Dendritic cell treated with granulocyte-macrophage colony-stimulating factor and Interleukin-4, amounts not matched to agents 40 ng/mL and 50 ng/mL, for 4 days (primary cell): Measurements from ENCODE around the gene EIF2B1.
"Not testable (repeated sequence)": the region's sequence is repeated elsewhere in the genome, so short reads cannot be mapped to it uniquely, and the experiment has no call there.

ENCODE experiments used
- H3K27ac Mint-ChIP-seq: one replicate; pipeline ENCODE4 v1.8.0; 2022; ENCODE audit warnings: mild to moderate bottlenecking, mixed read lengths
- H3K27me3 Mint-ChIP-seq: one replicate; pipeline ENCODE4 v1.8.0; 2022; ENCODE audit warnings: mild to moderate bottlenecking, mixed read lengths
- H3K36me3 Mint-ChIP-seq: one replicate; pipeline ENCODE4 v1.8.0; 2022; ENCODE audit warnings: low read depth, mixed read lengths
- H3K4me1 Mint-ChIP-seq: one replicate; pipeline ENCODE4 v1.8.0; 2022; ENCODE audit warnings: low read depth, mixed read lengths
- H3K4me3 Mint-ChIP-seq: one replicate; pipeline ENCODE4 v1.8.0; 2022; ENCODE audit warnings: mild to moderate bottlenecking, moderate library complexity, mixed read lengths
- H3K9me3 Mint-ChIP-seq: one replicate; pipeline ENCODE4 v1.8.0; 2022; ENCODE audit warnings: mixed read lengths
- intact Hi-C: fragments of 100-400 bp; cut with micrococcal nuclease; formaldehyde crosslinking; loops from one replicate; pipeline ENCODE4 v1.15.0; 2022

EIF2B1 gene

DNA sequence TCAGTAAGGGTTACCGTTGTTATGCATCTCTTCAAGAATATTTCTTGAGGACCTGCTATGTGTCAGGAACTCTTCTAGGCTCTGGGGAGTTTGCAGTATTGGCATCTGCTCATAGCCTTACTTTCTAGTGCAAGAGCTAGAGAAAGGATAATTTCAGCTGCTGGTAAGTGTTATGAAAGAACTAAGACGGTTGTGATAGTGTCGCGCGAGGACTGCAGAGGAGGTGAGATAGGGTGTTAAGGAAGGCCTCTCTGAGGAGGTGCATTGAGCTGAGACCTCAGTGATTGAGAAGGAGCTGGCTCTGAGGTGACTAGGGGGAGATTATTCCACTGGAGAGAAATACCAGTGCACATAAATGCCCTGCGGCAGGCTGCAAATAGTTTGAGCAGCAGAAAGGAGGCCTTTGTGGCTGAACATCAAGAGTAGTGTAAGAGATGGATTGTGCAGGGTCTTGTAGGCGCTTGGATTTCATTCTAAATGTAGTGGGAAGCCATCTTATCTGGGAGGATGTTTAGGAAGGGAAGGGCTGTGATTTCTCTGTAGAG, 30.8 kb downstream of the EIF2B1 start:
- peaks cover 18% of the 10 kb centered on the region for H3K4me1 Mint-ChIP-seq
- no peaks in the 10 kb centered on the region for H3K9me3 Mint-ChIP-seq
- peak overlapping the region; percentile 92 for H3K4me3 Mint-ChIP-seq
- no peaks in the 10 kb centered on the region for H3K27me3 Mint-ChIP-seq
- H3K36me3 Mint-ChIP-seq = peaks cover 61% of the 10 kb centered on the region
- H3K27ac Mint-ChIP-seq = peak overlapping the region; percentile 87
- intact Hi-C loops = loop anchor here (1.0 kb wide), 1 partner anchor 18 kb away; the partner anchor contains the start of gene TMED2

DNA sequence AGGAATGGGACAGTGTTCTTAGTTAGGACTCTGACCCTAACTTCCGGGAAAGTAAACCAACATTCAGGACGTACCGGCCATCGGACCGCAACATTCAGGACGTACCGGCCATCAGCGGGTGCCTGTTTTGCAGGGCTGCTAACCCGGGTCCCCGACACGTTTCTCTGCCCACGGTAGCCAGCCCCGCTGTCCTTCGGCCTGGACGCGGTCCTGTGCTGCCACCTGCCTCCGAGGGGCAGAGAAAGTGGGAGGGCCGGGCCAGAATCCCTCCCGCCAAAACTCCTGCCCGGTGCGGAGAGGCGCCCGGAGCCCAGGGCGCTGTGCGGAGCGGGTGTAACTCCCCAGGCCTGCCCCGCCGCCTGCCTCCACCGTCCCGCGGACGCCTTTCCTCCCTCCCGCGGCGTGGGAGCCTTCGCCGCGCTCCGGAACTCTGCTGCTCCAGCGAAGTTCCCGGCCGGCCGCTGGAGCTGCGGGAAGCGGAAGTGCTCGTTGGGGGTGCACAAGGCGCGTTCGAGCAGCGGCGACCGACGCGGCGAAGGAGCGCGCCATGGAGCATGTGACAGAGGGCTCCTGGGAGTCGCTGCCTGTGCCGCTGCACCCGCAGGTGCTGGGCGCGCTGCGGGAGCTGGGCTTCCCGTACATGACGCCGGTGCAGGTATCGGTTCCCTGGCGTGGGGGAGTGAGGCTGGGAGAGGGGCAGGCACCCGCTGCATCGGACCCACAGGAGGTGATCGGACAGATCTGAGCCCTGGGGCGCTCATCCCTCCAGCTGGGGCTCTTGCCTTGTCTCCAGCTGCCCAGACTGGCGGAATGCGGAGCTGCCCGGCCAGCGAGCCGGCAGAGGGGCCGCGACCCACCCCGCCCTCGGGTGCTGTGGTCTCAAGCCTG, 31.6 kb downstream of the EIF2B1 start, which contains the start of gene DDX55:
Gene DDX55, plus strand, starts transcription at position 498 of the 888 bp plus-strand sequence. Its CDS starts 50 bp downstream, at position 548.
- intact Hi-C loops = loop anchor here (1.0 kb wide), 2 partner anchors 18 to 31 kb away; partner anchors contain the start of genes EIF2B1, GTF2H3 and TMED2
- Mint-ChIP-seq H3K27me3 (no peaks in the 10 kb centered on the region), H3K4me1 (peaks cover 18% of the 10 kb centered on the region), H3K27ac (peak within 1 kb of the TSS; percentile 87), H3K36me3 (peaks cover 61% of the 10 kb centered on the region), H3K9me3 (no peaks in the 10 kb centered on the region), H3K4me3 (peak within 1 kb of the TSS; percentile 92)

DNA sequence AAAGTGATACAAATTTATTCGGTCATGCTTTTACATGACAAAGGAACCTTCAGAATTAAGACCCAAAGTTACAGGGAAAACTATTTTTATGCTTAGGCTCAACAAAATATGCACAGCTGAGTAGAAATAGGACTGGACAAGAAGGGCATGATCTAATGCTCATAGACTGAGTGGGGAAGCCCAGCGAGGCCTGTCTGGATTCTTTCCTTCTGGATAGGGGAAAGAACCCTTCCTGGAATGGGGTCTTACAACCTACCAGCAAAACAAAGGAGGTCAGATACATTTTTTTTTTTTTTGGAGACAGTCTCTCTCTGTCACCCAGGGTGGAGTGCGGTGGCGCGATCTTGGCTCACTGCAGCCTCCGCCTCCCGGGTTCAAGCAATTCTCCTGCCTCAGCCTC, 33.8 kb downstream of the EIF2B1 start:
- no peak overlapping the region for H3K27ac Mint-ChIP-seq
- H3K9me3 Mint-ChIP-seq = no peaks in the 10 kb centered on the region
- H3K4me3 Mint-ChIP-seq = no peak overlapping the region
- H3K36me3 Mint-ChIP-seq = peaks cover 59% of the 10 kb centered on the region
- intact Hi-C loops = no loop called here
- no peaks in the 10 kb centered on the region for H3K27me3 Mint-ChIP-seq
- H3K4me1 Mint-ChIP-seq = peaks cover 18% of the 10 kb centered on the region

DNA sequence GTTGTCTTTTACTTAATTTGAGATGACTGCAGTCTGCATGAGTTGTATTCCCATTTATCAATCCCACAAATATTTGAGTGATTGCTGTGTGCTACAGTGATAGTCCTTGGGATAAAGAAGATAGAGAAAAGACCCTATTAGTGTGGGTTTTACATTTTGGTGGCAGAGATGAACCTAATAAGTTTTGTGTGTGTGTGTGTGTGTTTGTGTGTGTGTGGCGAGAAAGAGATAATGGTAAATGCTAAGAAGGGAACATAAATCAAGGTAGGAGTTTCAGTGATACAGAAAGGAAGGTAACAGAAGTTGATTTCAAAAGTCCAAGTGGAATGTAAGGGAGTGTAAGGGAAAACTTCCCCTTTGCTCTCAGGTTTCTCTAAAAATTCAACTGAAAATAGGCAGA, 34.2 kb downstream of the EIF2B1 start:
- intact Hi-C loops = no loop called here
- Mint-ChIP-seq H3K27me3 (no peaks in the 10 kb centered on the region), H3K9me3 (no peaks in the 10 kb centered on the region), H3K27ac (no peak overlapping the region), H3K36me3 (peaks cover 61% of the 10 kb centered on the region), H3K4me1 (peaks cover 18% of the 10 kb centered on the region), H3K4me3 (no peak overlapping the region)

GRCh38 chr12:123598522-123598921, 35.0 kb downstream of the EIF2B1 start:
- no peaks in the 10 kb centered on the region for H3K27me3 Mint-ChIP-seq
- no peak overlapping the region for H3K4me3 Mint-ChIP-seq
- peaks cover 18% of the 10 kb centered on the region for H3K4me1 Mint-ChIP-seq
- intact Hi-C loops = no loop called here
- no peaks in the 10 kb centered on the region for H3K9me3 Mint-ChIP-seq
- H3K27ac Mint-ChIP-seq = no peak overlapping the region
- H3K36me3 Mint-ChIP-seq = peaks cover 61% of the 10 kb centered on the region

DNA sequence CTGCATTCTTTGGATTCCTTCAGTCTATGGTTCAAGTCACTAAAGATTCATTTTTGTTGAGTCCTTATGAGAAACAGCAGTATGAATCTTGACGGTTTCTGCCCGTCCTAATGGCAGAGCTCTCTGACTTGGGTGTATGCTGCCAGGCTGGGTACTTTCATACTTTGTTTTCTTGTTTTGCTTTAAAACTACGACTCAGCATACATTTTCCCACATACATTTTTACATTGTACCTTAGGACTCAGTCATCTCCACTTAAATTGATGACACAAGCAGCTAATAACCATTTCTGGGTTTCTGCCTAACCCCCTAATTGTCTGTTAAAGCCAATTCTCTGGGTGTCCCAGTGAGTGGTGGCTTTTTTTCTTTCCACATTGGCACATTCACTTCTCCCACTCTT, 36.4 kb downstream of the EIF2B1 start:
- Mint-ChIP-seq H3K27me3 (no peaks in the 10 kb centered on the region), H3K36me3 (peaks cover 70% of the 10 kb centered on the region), H3K27ac (no peak overlapping the region), H3K4me3 (no peak overlapping the region), H3K9me3 (no peaks in the 10 kb centered on the region), H3K4me1 (peaks cover 10% of the 10 kb centered on the region)
- intact Hi-C loops = no loop called here

DNA sequence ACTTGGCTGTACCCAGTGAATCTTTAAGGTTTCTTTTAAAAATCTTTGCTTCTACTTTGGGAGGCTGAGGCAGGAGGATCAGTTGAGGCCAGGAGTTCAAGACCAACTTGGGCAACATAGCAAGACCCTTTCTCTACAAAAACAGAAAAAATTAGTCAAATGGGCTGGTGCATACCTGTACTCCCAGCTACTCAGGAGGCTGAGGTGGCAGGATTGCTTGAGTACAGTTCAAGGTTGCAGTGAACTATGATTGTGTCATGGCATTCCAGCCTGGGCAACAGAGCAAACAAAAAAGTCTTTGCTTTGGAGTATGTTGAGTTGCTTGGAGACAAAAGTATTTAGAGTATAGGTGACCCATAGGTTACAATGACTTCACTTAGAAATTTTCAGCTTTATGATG, 37.8 kb downstream of the EIF2B1 start:
- Mint-ChIP-seq H3K4me1 (peaks cover 19% of the 10 kb centered on the region), H3K9me3 (no peaks in the 10 kb centered on the region), H3K27me3 (no peaks in the 10 kb centered on the region), H3K27ac (no peak overlapping the region), H3K36me3 (peaks cover 77% of the 10 kb centered on the region), H3K4me3 (no peak overlapping the region)
- intact Hi-C loops = no loop called here

DNA sequence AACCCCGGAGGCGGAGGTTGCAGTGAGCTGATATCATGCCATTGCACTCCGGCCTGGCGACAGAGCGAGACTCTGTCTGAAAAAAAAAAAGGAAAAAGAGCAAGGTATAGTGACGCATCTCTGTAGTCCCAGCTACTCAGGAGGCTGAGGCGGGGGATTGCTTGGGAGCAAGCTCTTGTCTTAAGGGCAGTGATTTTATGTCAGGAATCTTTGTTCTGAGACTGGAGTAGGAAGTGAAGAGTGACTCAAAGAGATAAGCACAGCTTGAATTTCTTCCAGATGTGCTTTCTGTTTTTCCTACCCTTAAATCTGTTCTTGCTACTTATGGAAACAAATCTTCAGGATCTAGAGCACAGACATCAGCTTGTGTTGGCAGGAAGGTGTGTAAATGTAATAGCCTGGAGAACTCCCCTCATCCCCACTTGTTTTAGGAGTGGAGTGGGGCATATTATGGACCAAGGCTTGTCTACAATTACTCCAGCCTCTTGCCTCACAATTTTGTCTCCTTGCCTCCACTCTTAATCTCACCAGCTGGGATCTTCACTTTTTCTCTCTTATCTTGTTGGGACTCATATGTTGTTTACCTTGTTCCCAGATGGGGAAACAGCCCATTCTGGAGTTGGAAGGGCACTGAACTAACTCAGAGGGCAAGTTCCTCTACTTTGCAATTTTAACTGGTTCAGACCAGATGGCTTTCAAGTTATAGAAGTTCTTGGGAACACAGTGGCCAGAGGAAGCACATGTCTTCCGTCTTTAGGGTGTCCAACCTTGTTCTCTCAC, 41.6 kb downstream of the EIF2B1 start:
- Mint-ChIP-seq H3K9me3 (no peaks in the 10 kb centered on the region), H3K4me3 (no peak overlapping the region), H3K4me1 (peaks cover 35% of the 10 kb centered on the region), H3K27ac (no peak overlapping the region), H3K27me3 (no peaks in the 10 kb centered on the region), H3K36me3 (peaks cover 96% of the 10 kb centered on the region)
- intact Hi-C loops = no loop called here

DNA sequence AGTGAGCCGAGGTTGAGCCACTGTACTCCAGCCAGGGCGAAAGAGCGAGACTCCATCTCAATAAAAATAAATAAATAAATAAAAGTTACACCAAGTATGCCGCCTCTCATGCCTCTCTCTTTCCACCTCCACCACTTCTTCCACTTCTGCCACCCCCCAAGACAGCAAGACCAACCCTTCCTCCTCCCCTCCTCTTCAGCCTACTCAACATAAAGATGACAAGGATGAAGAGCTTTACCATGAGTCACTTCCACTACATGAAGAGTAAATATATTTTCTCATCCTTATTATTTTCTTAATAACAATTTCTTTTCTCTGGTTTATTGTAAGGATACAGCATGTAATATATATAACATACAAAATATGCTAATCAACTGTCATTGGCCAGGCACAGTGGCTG, 52.7 kb downstream of the EIF2B1 start:
- H3K27me3 Mint-ChIP-seq = no peaks in the 10 kb centered on the region
- intact Hi-C loops = loop anchor here (5.0 kb wide), 3 partner anchors 63 to 193 kb away; partner anchors contain the start of gene RILPL2

DNA sequence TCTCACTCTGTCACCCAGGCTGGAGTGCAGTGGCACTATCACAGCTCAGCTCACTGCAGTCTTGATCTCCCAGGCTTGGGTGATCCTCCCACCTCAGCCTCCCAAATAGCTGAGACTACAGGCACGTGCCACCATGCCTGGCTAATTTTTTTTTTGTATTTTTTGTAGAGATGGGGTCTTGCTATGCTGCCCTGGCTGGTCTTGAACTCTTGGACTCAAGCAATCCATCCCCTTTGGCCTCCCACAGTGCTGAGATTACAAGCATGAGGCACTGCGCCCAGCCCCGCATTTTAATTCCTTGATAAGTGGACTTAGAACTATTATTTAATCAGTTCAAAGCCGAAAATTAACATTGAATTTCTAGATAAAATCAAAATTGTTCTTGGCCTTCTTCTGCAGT, 54.7 kb downstream of the EIF2B1 start:
- H3K9me3 Mint-ChIP-seq, H3K27me3 Mint-ChIP-seq, H3K4me3 Mint-ChIP-seq, H3K36me3 Mint-ChIP-seq, intact Hi-C loops, H3K27ac Mint-ChIP-seq: not testable (repeated sequence)
- H3K4me1 Mint-ChIP-seq = peaks cover 13% of the 10 kb centered on the region

More for the DNA sequence above, 52.7 kb downstream of the EIF2B1 start:
- H3K36me3 Mint-ChIP-seq = peaks cover 14% of the 10 kb centered on the region
- H3K27ac Mint-ChIP-seq = no peak overlapping the region
- H3K4me3 Mint-ChIP-seq = no peak overlapping the region
- no peaks in the 10 kb centered on the region for H3K9me3 Mint-ChIP-seq
- peaks cover 20% of the 10 kb centered on the region for H3K4me1 Mint-ChIP-seq

DNA sequence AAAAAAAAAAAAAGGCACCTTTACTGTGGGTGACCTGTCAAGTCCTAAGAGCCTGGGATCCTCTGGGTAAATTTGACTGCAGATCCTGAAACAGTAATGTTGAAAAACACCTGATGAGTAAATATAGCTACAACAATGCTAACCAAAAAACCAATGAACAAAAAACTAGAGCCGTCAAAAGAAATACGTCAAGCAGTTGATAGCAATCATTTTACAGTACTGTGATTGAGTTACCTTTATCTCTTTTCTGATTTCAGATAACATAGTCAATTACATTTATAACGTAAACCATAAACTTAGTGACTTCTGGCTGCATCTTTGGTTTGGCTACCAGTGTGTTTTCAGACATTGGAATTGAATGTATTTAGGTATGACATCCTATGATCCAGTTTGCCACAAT, 55.2 kb downstream of the EIF2B1 start:
- Mint-ChIP-seq H3K4me3 (no peak overlapping the region), H3K4me1 (peaks cover 13% of the 10 kb centered on the region), H3K27ac (no peak overlapping the region), H3K9me3 (no peaks in the 10 kb centered on the region), H3K27me3 (peaks cover 6% of the 10 kb centered on the region), H3K36me3 (peaks cover 6% of the 10 kb centered on the region)
- intact Hi-C loops = no loop called here

DNA sequence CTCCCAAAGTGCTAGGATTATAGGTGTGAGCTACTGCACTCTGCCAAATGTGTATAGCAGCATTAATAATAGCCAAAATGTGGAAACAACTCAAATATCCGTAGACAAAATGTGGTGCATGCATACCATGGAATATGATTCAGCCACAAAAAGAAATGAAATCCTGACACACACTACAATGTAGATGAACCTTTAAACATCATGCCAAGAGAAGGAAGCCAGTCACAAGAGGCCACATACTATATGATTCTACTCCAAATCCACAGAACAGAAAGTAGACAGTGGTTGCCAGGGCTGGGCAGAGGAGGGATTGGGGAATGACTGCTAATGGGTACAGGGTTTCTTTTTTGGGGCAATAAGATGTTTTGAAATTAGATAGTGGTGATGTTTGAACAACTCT, 56.9 kb downstream of the EIF2B1 start:
- peaks cover 6% of the 10 kb centered on the region for H3K27me3 Mint-ChIP-seq
- intact Hi-C loops = no loop called here

DNA sequence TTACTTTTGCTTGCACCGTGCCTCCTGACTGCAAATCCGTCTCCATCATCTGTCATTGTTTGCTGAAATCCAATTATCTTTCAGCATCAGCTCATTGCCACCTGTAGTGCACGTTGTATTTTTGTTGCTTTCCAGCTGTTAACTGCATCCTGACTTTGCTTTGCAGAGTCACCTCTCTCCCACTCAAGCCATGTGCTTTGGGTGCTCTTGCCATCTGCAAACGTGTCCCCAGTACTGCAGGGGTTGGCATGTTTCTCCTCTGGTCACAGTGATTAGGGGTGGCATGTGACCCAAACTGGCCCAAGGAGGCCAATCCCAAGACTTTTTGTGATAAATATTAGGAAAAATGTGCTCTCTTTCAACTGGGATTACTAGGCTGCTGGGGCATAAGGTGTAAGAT, 59.6 kb downstream of the EIF2B1 start:
- Mint-ChIP-seq H3K4me3 (no peak overlapping the region), H3K27me3 (peaks cover 15% of the 10 kb centered on the region), H3K27ac (no peak overlapping the region), H3K9me3 (no peaks in the 10 kb centered on the region), H3K4me1 (peaks cover 6% of the 10 kb centered on the region), H3K36me3 (no peaks in the 10 kb centered on the region)
- intact Hi-C loops = no loop called here

More for the DNA sequence above, 56.9 kb downstream of the EIF2B1 start:
- H3K27ac Mint-ChIP-seq = no peak overlapping the region
- H3K4me1 Mint-ChIP-seq = no peaks in the 10 kb centered on the region
- H3K4me3 Mint-ChIP-seq = no peak overlapping the region
- no peaks in the 10 kb centered on the region for H3K9me3 Mint-ChIP-seq
- no peaks in the 10 kb centered on the region for H3K36me3 Mint-ChIP-seq

- no peak overlapping the region for H3K4me3 Mint-ChIP-seq
- no peaks in the 10 kb centered on the region for H3K9me3 Mint-ChIP-seq
- H3K27ac Mint-ChIP-seq = no peak overlapping the region
- intact Hi-C loops = no loop called here
- H3K4me1 Mint-ChIP-seq = peaks cover 6% of the 10 kb centered on the region
- peaks cover 16% of the 10 kb centered on the region for H3K27me3 Mint-ChIP-seq
- H3K36me3 Mint-ChIP-seq = no peaks in the 10 kb centered on the region
Measured at GRCh38 chr12:123572391-123572790, 61.1 kb downstream of the EIF2B1 start.
